HCT116 (cell line): ENCODE measurements around the gene MCAM. TPM values are rescaled to one million over a fixed set of nuclear protein-coding genes. Genes with fewer than 3 reads are reported as not detected.
A peak's percentile ranks its signal among the peaks of the same experiment; 100 is the strongest.

Experiments used
- ATAC-seq: fragments of 200-7000 bp; cut with Tn5 transposase; 2 replicates; pipeline ENCODE4 v1.9.1; 2020; ENCODE audit warnings: mild to moderate bottlenecking, moderate library complexity
- BruUV-seq: library from RNA; stranded (reverse); fragments of 400-500 nt; replicated peaks from 2 replicates; lab custom pipeline; 2021; lab: Mats Ljungman, UMichigan
- CTCF ChIA-PET: fragments of 300-600 bp; sonication (Branson Sonifier 250); formaldehyde crosslinking; loops from one replicate; lab custom pipeline; 2021; ENCODE audit warnings: antibody characterized with exemption; lab: Charles Lee
- POLR2A ChIA-PET: fragments of 300-600, 350-600 bp; sonication (Branson Sonifier 250); formaldehyde crosslinking; loops from one replicate; lab custom pipeline; 2021; ENCODE audit warnings: antibody characterized with exemption; lab: Charles Lee
- RAD21 ChIA-PET, 2 experiments: fragments of 300-600 bp; sonication (Branson Sonifier 250); formaldehyde crosslinking; loops; one replicate each; lab custom pipeline; 2023; ENCODE audit warnings: low total read pairs in 2 of 2; ENCODE audit not compliant: uncharacterized antibody in 2 of 2, unreplicated experiment in 2 of 2, low non-redundant PET in 1 of 2; lab: Charles Lee
- DNase-seq: peaks from one replicate; pipeline ENCODE4 v3.0.0-alpha.2; 2010; ENCODE audit warnings: low read depth, low spot score
- H2AFZ ChIP-seq: fragments of 200-600 bp; shearing (Covaris generic), sonication (generic); 2 replicates; pipeline ENCODE4 v1.6.1; 2017; ENCODE audit warnings: low read depth, mixed run types, mixed read lengths, antibody characterized with exemption, low read length; ENCODE audit not compliant: poor library complexity, severe bottlenecking
- H3K27ac ChIP-seq: 2 replicates; pipeline ENCODE4 v1.5.1; 2012; ENCODE audit warnings: low read depth, low read length
- H3K27me3 ChIP-seq: fragments of 200-600 bp; sonication (generic); 2 replicates; pipeline ENCODE4 v1.6.1; 2016; ENCODE audit warnings: mixed run types, low read length, mixed read lengths; ENCODE audit not compliant: insufficient read depth
- H3K36me3 ChIP-seq, 2 experiments: fragments of 200-500 bp in 1 of 2; fragments of 200-600 bp in 1 of 2; sonication (Bioruptor generic) in 1 of 2; sonication (generic) in 1 of 2; 2 replicates each; pipeline versions ENCODE4 v1.5.1 to v1.6.1; 2014 to 2016; ENCODE audit warnings: low read length in 2 of 2, inconsistent platforms in 1 of 2, mixed read lengths in 1 of 2, mixed run types in 1 of 2; ENCODE audit not compliant: insufficient read depth in 2 of 2, control insufficient read depth in 1 of 2
- H3K4me1 ChIP-seq, 2 experiments: fragments of 200-600 bp in 1 of 2; sonication (generic) in 1 of 2; 2 replicates each; pipeline versions ENCODE4 v1.5.1 to v1.6.1; 2012 to 2017; ENCODE audit warnings: low read length in 2 of 2, inconsistent platforms in 1 of 2, mild to moderate bottlenecking in 1 of 2, mixed read lengths in 1 of 2, mixed run types in 1 of 2, moderate library complexity in 1 of 2; ENCODE audit not compliant: insufficient read depth in 2 of 2, control insufficient read depth in 1 of 2
- H3K4me2 ChIP-seq: fragments of 200-600 bp; sonication (generic); 2 replicates; pipeline ENCODE4 v1.6.1; 2017; ENCODE audit warnings: mixed run types, low read length, mixed read lengths
- H3K4me3 ChIP-seq, 2 experiments: fragments of 200-600 bp in 1 of 2; sonication (generic) in 1 of 2; replicated peaks in 1 of 2; 2 replicates each; pipeline ENCODE4 v1.5.1; 2011 to 2016; ENCODE audit warnings: low read length in 2 of 2, control low read depth in 1 of 2, low read depth in 1 of 2, mild to moderate bottlenecking in 1 of 2, mixed read lengths in 1 of 2, mixed run types in 1 of 2
- H3K79me2 ChIP-seq: fragments of 200-600 bp; sonication (generic); 2 replicates; pipeline ENCODE4 v1.6.1; 2017; ENCODE audit warnings: mild to moderate bottlenecking, mixed run types, low read length, moderate library complexity, mixed read lengths; ENCODE audit not compliant: insufficient read depth
- H3K9ac ChIP-seq: fragments of 200-600 bp; sonication (generic); 2 replicates; pipeline ENCODE4 v1.6.1; 2016; ENCODE audit warnings: low read length, mixed read lengths
- H3K9me2 ChIP-seq: fragments of 200-600 bp; sonication (generic), shearing (Covaris generic); 2 replicates; pipeline ENCODE4 v1.6.1; 2017; ENCODE audit warnings: mixed run types, mild to moderate bottlenecking, moderate library complexity; ENCODE audit not compliant: insufficient read depth
- H3K9me3 ChIP-seq, 2 experiments: fragments of 200-500 bp in 1 of 2; fragments of 200-600 bp in 1 of 2; sonication (Bioruptor generic) in 1 of 2; sonication (generic) in 1 of 2; 2 replicates each; pipeline ENCODE4 v1.6.1; 2014 to 2017; ENCODE audit warnings: low read length in 2 of 2, mixed read lengths in 2 of 2, inconsistent platforms in 1 of 2, low read depth in 1 of 2, mild to moderate bottlenecking in 1 of 2, mixed run types in 1 of 2, moderate library complexity in 1 of 2; ENCODE audit not compliant: control insufficient read depth in 1 of 2, insufficient read depth in 1 of 2
- H4K20me1 ChIP-seq: fragments of 200-600 bp; sonication (generic), shearing (Covaris generic); 2 replicates; pipeline ENCODE4 v1.6.1; 2017; ENCODE audit warnings: mixed run types, mild to moderate bottlenecking, moderate library complexity; ENCODE audit not compliant: insufficient read depth
- CTCF ChIP-seq, 3 experiments: fragments of 200-600 bp in 1 of 3; sonication (generic) in 1 of 3; IDR thresholded peaks in 2 of 3; conservative IDR thresholded peaks in 1 of 3; 2 replicates each; pipeline ENCODE4 v1.5.1; 2012 to 2017; ENCODE audit warnings: low read depth in 2 of 3, low read length in 2 of 3, antibody characterized with exemption in 1 of 3, borderline replicate concordance in 1 of 3, control low read depth in 1 of 3, mild to moderate bottlenecking in 1 of 3, mixed read lengths in 1 of 3, mixed run types in 1 of 3, moderate library complexity in 1 of 3; ENCODE audit not compliant: insufficient read depth in 1 of 3
- ELF1 ChIP-seq: IDR thresholded peaks from 2 replicates; pipeline ENCODE4 v1.6.1; 2012; ENCODE audit warnings: low read depth, borderline replicate concordance
- YY1 ChIP-seq: IDR thresholded peaks from 2 replicates; pipeline ENCODE4 v1.6.1; 2011; ENCODE audit warnings: low read length, low read depth, moderate library complexity, mild to moderate bottlenecking; ENCODE audit not compliant: insufficient replicate concordance; ENCODE audit errors: extremely low read depth
- ZFX ChIP-seq: fragments of 450-650 bp; IDR thresholded peaks from 2 replicates; pipeline ENCODE4 v1.6.1; 2017
- ZNF274 ChIP-seq: fragments of 200-500 bp; sonication (Bioruptor generic); IDR thresholded peaks from 2 replicates; pipeline ENCODE4 v1.6.1; 2014; ENCODE audit warnings: mild to moderate bottlenecking, low read depth, low read length, inconsistent platforms
- intact Hi-C: fragments of 100-400 bp; cut with micrococcal nuclease; formaldehyde crosslinking; loops from 2 replicates; pipeline ENCODE4 v1.10.0; 2022
- total RNA-seq: library from RNA; stranded (reverse); gene quantifications from one replicate; pipeline ENCODE4 v1.2.1, GENCODE V29; 2021; ENCODE audit not compliant: unreplicated experiment
- TF ChIP-seq, protein P1 (sequence below): IDR thresholded peaks from 2 replicates; pipeline ENCODE4 v1.6.1; 2012
- TF ChIP-seq, protein P2 (sequence below): IDR thresholded peaks from 2 replicates; pipeline ENCODE4 v1.6.1; 2012; ENCODE audit warnings: low read depth

MCAM gene
- total RNA-seq, 1 experiment from 2014 or later, result 17.4 TPM

GRCh38 chr11:119363081-119363850 lies 46.3 kb upstream of the MCAM start:
- intact Hi-C loops, result no loop called here
- H3K36me3 ChIP-seq, result peaks cover 0 to 6% of the 10 kb centered on the region in 2 experiments; a peak in 1 of 4 replicates
- H3K27ac ChIP-seq, result no peak overlapping the region
- no peak overlapping the region for H2AFZ ChIP-seq
- peaks cover 6% of the 10 kb centered on the region; the same call in 1 of the 2 replicates for H3K27me3 ChIP-seq
- ATAC-seq (no peak), DNase-seq (no peak)
- H3K9me3 ChIP-seq, result no peaks in the 10 kb centered on the region
- H3K9me2 ChIP-seq, result no peaks in the 10 kb centered on the region
- BruUV-seq, result no TSS peak
- TF ChIP-seq ELF1 (no peak), ZFX (no peak), YY1 (no peak), CTCF (IDR thresholded peaks at IDR 0.05 in 2 of 3, conservative IDR thresholded peaks at IDR 0.05 in 1 of 3; ENCODE audit: borderline replicate concordance in 1 of 3, insufficient read depth in 1 of 3, low read depth in 2 of 3, low read length in 2 of 3) (no peak), ZNF274 (no peak)
- TF ChIP-seq, protein P1, sequence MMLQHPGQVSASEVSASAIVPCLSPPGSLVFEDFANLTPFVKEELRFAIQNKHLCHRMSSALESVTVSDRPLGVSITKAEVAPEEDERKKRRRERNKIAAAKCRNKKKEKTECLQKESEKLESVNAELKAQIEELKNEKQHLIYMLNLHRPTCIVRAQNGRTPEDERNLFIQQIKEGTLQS, result no peak
- TF ChIP-seq, protein P2, sequence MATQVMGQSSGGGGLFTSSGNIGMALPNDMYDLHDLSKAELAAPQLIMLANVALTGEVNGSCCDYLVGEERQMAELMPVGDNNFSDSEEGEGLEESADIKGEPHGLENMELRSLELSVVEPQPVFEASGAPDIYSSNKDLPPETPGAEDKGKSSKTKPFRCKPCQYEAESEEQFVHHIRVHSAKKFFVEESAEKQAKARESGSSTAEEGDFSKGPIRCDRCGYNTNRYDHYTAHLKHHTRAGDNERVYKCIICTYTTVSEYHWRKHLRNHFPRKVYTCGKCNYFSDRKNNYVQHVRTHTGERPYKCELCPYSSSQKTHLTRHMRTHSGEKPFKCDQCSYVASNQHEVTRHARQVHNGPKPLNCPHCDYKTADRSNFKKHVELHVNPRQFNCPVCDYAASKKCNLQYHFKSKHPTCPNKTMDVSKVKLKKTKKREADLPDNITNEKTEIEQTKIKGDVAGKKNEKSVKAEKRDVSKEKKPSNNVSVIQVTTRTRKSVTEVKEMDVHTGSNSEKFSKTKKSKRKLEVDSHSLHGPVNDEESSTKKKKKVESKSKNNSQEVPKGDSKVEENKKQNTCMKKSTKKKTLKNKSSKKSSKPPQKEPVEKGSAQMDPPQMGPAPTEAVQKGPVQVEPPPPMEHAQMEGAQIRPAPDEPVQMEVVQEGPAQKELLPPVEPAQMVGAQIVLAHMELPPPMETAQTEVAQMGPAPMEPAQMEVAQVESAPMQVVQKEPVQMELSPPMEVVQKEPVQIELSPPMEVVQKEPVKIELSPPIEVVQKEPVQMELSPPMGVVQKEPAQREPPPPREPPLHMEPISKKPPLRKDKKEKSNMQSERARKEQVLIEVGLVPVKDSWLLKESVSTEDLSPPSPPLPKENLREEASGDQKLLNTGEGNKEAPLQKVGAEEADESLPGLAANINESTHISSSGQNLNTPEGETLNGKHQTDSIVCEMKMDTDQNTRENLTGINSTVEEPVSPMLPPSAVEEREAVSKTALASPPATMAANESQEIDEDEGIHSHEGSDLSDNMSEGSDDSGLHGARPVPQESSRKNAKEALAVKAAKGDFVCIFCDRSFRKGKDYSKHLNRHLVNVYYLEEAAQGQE, result no peak
- H3K79me2 ChIP-seq, result no peaks in the 10 kb centered on the region
- POLR2A ChIA-PET, result no interaction called here
- peak overlapping the region; percentile 52 for H3K4me2 ChIP-seq
- peaks cover 35 to 55% of the 10 kb centered on the region in 2 experiments for H3K4me1 ChIP-seq
- RAD21 ChIA-PET, result no interaction called here
- no peaks in the 10 kb centered on the region for H4K20me1 ChIP-seq
- CTCF ChIA-PET, result interaction anchor here (2.6 to 3.7 kb wide), 2 partner anchors 11 to 25 kb away, joined by 15 to 23 read pairs; no protein-coding TSS in a partner anchor
- peak overlapping the region; percentile 19; the same call in 1 of the 2 replicates for H3K9ac ChIP-seq
- peak overlapping the region in 1 of 2 experiments; percentile 23; a peak in 2 of 4 replicates for H3K4me3 ChIP-seq
